A549 (cell line): ENCODE measurements around the gene UTP11.

Source experiments
- CTCF ChIP-seq: fragments of >200 bp; sonication (Bioruptor Twin); formaldehyde crosslinking; IDR thresholded peaks from 3 replicates; pipeline ENCODE4 v1.5.1; 2016
- FOSL2 ChIP-seq, 2 experiments: fragments of 450-650 bp in 1 of 2; fragments of >200 bp in 1 of 2; sonication (Bioruptor Twin) in 1 of 2; formaldehyde crosslinking; IDR thresholded peaks; 2 replicates each; pipeline versions ENCODE4 v1.5.0 to v1.6.1; 2016 to 2020; ENCODE audit warnings: mild to moderate bottlenecking in 1 of 2, moderate library complexity in 1 of 2
- GATA3 ChIP-seq: IDR thresholded peaks from 2 replicates; pipeline ENCODE4 v1.6.1; 2012; ENCODE audit warnings: borderline replicate concordance
- POLR2A ChIP-seq: IDR thresholded peaks from 2 replicates; pipeline ENCODE4 v1.6.1; 2012; ENCODE audit warnings: mild to moderate bottlenecking, low read length
- TF ChIP-seq, protein P1 (sequence below): IDR thresholded peaks from 2 replicates; pipeline ENCODE4 v1.6.1; 2012
- TF ChIP-seq, protein P2 (sequence below): fragments of 200-600 bp; sonication (generic); IDR thresholded peaks from 2 replicates; pipeline ENCODE4 v1.6.1; 2016; ENCODE audit warnings: antibody characterized with exemption, mild to moderate bottlenecking, moderate library complexity

GRCh38 chr1:38068980-38069340 lies 56.4 kb downstream of the UTP11 start:
- TF ChIP-seq GATA3 (no peak), CTCF (no peak), FOSL2 (IDR thresholded peaks at IDR 0.05) (no peak), FOSL2 (CRISPR knock-in tag; IDR thresholded peaks at IDR 0.05) (no peak), POLR2A (no peak)
- TF ChIP-seq, protein P1, sequence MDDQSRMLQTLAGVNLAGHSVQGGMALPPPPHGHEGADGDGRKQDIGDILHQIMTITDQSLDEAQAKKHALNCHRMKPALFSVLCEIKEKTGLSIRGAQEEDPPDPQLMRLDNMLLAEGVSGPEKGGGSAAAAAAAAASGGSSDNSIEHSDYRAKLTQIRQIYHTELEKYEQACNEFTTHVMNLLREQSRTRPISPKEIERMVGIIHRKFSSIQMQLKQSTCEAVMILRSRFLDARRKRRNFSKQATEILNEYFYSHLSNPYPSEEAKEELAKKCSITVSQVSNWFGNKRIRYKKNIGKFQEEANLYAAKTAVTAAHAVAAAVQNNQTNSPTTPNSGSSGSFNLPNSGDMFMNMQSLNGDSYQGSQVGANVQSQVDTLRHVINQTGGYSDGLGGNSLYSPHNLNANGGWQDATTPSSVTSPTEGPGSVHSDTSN: no peak
- TF ChIP-seq, protein P2, sequence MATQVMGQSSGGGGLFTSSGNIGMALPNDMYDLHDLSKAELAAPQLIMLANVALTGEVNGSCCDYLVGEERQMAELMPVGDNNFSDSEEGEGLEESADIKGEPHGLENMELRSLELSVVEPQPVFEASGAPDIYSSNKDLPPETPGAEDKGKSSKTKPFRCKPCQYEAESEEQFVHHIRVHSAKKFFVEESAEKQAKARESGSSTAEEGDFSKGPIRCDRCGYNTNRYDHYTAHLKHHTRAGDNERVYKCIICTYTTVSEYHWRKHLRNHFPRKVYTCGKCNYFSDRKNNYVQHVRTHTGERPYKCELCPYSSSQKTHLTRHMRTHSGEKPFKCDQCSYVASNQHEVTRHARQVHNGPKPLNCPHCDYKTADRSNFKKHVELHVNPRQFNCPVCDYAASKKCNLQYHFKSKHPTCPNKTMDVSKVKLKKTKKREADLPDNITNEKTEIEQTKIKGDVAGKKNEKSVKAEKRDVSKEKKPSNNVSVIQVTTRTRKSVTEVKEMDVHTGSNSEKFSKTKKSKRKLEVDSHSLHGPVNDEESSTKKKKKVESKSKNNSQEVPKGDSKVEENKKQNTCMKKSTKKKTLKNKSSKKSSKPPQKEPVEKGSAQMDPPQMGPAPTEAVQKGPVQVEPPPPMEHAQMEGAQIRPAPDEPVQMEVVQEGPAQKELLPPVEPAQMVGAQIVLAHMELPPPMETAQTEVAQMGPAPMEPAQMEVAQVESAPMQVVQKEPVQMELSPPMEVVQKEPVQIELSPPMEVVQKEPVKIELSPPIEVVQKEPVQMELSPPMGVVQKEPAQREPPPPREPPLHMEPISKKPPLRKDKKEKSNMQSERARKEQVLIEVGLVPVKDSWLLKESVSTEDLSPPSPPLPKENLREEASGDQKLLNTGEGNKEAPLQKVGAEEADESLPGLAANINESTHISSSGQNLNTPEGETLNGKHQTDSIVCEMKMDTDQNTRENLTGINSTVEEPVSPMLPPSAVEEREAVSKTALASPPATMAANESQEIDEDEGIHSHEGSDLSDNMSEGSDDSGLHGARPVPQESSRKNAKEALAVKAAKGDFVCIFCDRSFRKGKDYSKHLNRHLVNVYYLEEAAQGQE: no peak
